Osteoblast (primary cell): ENCODE measurements around the gene TCEA2. TPM values are rescaled to one million over a fixed set of nuclear protein-coding genes. Genes with fewer than 3 reads are reported as not detected.

Experiments used
- DNase-seq: peaks from one replicate; pipeline ENCODE4 v3.0.0; 2011; ENCODE audit warnings: low spot score, mixed read lengths; ENCODE audit not compliant: insufficient read length; ENCODE audit errors: missing footprints
- H2AFZ ChIP-seq: 2 replicates; pipeline ENCODE4 v1.6.0; 2011; ENCODE audit warnings: mild to moderate bottlenecking, low read length
- H3K27ac ChIP-seq: 2 replicates; pipeline ENCODE4 v1.5.1; 2011; ENCODE audit warnings: mild to moderate bottlenecking, low read depth, low read length, moderate library complexity
- H3K27me3 ChIP-seq: 2 replicates; pipeline ENCODE4 v1.6.0; 2012; ENCODE audit warnings: mild to moderate bottlenecking, control low read depth, inconsistent platforms, low read length, moderate library complexity; ENCODE audit not compliant: insufficient read depth
- H3K36me3 ChIP-seq: 2 replicates; pipeline ENCODE4 v1.5.1; 2011; ENCODE audit warnings: mild to moderate bottlenecking, low read length, control low read depth, moderate library complexity; ENCODE audit not compliant: insufficient read depth
- H3K4me1 ChIP-seq: 2 replicates; pipeline ENCODE4 v1.5.1; 2011; ENCODE audit warnings: mild to moderate bottlenecking, low read length, control low read depth, moderate library complexity; ENCODE audit not compliant: insufficient read depth
- H3K4me2 ChIP-seq: 2 replicates; pipeline ENCODE4 v1.6.0; 2011; ENCODE audit warnings: mild to moderate bottlenecking, low read length; ENCODE audit not compliant: insufficient read depth
- H3K4me3 ChIP-seq: fragments of 200-600 bp; sonication (generic); 3 replicates; pipeline ENCODE4 v1.5.1; 2012; ENCODE audit warnings: mild to moderate bottlenecking, low read length, inconsistent platforms; ENCODE audit not compliant: insufficient read depth
- H3K79me2 ChIP-seq: 2 replicates; pipeline ENCODE4 v1.6.0; 2012; ENCODE audit warnings: mild to moderate bottlenecking, low read length, control low read depth, inconsistent platforms; ENCODE audit not compliant: insufficient read depth
- H3K9me3 ChIP-seq: 2 replicates; pipeline ENCODE4 v1.5.1; 2011; ENCODE audit warnings: low read depth, low read length, control low read depth
- H4K20me1 ChIP-seq: 2 replicates; pipeline ENCODE4 v1.6.0; 2012; ENCODE audit warnings: mild to moderate bottlenecking, low read length, control low read depth; ENCODE audit not compliant: insufficient read depth
- total RNA-seq: library from RNA; depleted of rRNA; stranded (reverse); fragments of >200 nt; gene quantifications from 2 replicates; pipeline ENCODE4 v1.2.3, GENCODE V29; 2012
- TF ChIP-seq, protein P1 (sequence below): IDR thresholded peaks from 2 replicates; pipeline ENCODE4 v1.5.1; 2011; ENCODE audit warnings: mild to moderate bottlenecking, low read depth, low read length, moderate library complexity; ENCODE audit errors: extremely low read depth

Gene TCEA2
- total RNA-seq, 1 donor: 31.5 TPM

DNA sequence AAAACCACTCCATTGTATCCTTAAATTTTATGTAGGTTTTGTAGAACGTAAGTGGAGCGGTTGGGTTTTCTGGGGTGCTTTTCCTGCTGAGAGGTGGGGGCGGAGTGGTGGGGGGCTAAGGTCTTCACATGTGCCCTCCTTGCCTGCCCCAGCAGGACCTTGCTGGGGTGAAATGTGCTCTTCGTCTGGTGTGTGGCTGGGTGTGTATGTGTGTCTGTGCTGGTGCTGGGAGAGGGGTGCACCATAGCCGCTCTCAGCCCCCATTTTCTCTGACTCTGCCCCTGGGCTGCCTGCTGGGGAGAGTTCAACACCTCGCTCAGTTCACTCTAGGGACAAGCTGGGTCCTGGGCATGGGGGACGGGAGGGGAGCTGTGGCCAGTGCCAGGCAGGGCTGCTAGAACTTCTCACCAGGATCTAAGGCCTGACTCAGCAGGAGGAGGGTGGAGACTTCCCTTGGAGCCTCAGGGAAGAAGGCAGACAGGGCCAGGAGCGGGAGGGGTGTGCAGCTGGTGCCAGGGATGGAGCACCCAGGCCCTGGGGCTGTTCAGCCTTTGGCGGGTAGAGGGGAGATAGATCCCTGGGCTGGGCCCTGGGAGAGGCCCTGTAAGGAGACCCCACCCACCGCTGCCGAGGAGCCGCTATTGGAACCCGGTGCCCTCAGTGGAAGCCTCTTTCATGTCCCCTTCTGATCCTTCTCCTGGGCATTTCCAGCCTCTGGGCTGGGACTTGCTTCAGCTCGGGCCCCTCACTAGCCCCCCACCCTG, 18.3 kb upstream of the TCEA2 start:
- Histone ChIP-seq H3K9me3 (no peaks in the 10 kb centered on the region), H3K4me2 (no peak overlapping the region), H3K27me3 (peaks cover 43% of the 10 kb centered on the region), H3K4me3 (no peak overlapping the region), H3K36me3 (no peaks in the 10 kb centered on the region), H3K4me1 (no peaks in the 10 kb centered on the region), H3K79me2 (no peaks in the 10 kb centered on the region), H2AFZ (no peak overlapping the region), H3K27ac (no peak overlapping the region), H4K20me1 (no peaks in the 10 kb centered on the region)
- TF ChIP-seq, protein P1, sequence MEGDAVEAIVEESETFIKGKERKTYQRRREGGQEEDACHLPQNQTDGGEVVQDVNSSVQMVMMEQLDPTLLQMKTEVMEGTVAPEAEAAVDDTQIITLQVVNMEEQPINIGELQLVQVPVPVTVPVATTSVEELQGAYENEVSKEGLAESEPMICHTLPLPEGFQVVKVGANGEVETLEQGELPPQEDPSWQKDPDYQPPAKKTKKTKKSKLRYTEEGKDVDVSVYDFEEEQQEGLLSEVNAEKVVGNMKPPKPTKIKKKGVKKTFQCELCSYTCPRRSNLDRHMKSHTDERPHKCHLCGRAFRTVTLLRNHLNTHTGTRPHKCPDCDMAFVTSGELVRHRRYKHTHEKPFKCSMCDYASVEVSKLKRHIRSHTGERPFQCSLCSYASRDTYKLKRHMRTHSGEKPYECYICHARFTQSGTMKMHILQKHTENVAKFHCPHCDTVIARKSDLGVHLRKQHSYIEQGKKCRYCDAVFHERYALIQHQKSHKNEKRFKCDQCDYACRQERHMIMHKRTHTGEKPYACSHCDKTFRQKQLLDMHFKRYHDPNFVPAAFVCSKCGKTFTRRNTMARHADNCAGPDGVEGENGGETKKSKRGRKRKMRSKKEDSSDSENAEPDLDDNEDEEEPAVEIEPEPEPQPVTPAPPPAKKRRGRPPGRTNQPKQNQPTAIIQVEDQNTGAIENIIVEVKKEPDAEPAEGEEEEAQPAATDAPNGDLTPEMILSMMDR: no peak
- DNase-seq: peak; percentile 98

DNA sequence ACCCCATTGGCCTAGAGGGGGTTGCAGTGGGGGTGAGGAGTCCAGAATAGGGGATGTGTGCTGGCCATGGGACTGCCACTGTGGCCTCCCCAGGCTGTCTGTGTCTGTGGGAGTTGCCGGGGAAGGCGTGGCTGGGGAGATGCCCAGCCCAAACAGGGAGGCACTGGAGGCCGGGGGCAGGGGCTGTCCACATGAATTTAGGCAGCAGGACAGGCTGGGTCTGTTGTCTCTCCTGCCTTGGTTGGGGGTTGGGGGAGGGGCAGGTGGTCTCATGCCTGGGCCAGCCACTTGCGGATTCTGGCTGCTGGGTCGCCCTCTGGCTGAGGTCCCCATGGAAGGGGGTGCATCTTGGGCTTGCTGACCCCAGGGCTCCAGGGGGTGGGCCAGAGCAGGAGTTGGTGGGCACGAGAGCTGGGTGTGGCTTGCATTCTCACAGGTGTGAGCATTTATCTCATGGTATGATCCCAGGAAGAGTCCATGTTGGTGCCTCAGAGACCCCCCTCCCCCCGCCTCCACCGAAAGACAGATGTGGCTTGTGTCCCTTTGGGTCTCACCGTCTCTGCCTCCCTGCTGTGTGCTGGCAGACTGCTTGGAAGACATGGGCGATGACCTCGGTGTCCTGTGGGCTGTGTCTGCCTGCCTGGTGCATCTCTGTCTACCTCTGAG, 17.5 kb upstream of the TCEA2 start:
- Histone ChIP-seq H3K27me3 (peaks cover 42% of the 10 kb centered on the region), H2AFZ (no peak overlapping the region), H3K4me3 (no peak overlapping the region)

DNA sequence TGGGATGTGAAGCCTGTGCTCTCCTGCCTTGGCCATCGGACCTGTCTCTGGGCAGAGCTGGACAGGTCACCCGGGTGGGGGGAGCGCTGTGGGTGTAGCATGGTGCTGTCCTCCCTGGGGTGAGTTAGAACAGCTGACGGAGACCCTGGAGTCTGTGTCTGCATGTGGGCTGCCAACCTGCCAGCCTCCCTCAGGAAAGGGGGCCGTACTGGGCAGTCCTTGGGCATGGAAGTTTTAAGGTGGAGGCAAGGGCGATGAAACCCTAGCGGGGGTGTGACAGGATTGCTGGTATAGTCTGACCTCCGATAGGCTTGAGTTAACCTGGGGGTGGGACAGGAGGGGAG, 16.0 kb upstream of the TCEA2 start:
- H4K20me1 ChIP-seq: no peaks in the 10 kb centered on the region
- TF ChIP-seq, protein P1: no peak
- no peaks in the 10 kb centered on the region for H3K4me1 ChIP-seq
- H3K27me3 ChIP-seq: peaks cover 29% of the 10 kb centered on the region
- H2AFZ ChIP-seq: no peak overlapping the region
- no peaks in the 10 kb centered on the region for H3K79me2 ChIP-seq
- H3K4me3 ChIP-seq: no peak overlapping the region
- no peak overlapping the region for H3K27ac ChIP-seq
- no peaks in the 10 kb centered on the region for H3K9me3 ChIP-seq
- DNase-seq: peak; percentile 87
- H3K4me2 ChIP-seq: no peak overlapping the region
- H3K36me3 ChIP-seq: no peaks in the 10 kb centered on the region

More for the DNA sequence above, 17.5 kb upstream of the TCEA2 start:
- no peaks in the 10 kb centered on the region for H3K4me1 ChIP-seq
- no peaks in the 10 kb centered on the region for H3K36me3 ChIP-seq
- no peak overlapping the region for H3K27ac ChIP-seq
- TF ChIP-seq, protein P1: no peak
- H4K20me1 ChIP-seq: no peaks in the 10 kb centered on the region
- H3K9me3 ChIP-seq: no peaks in the 10 kb centered on the region
- DNase-seq: no peak
- no peaks in the 10 kb centered on the region for H3K79me2 ChIP-seq
- no peak overlapping the region for H3K4me2 ChIP-seq

DNA sequence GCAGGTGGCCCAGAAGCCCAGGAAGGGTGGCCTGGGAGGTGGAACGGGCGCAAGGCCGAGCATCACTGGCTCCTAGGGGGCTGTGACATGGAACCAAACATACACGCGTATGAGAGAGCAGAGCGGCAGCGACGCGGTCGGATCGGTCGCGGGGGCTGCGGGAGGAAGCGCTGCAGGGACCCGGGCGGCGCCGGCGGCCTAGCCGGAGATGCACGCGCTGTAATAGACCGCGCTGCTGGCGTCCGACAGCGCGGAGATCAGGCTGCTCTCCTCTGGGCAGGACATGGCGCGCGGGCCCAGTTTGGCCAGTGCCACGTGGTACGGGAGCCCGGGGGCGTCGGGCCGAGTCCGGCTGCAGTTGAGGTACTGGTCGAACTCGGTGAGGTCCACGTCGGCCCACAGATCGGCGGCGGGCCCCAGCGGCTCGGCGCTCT, 15.0 kb upstream of the TCEA2 start:
- H3K4me3 ChIP-seq: no peak overlapping the region
- no peak overlapping the region for H3K4me2 ChIP-seq
- DNase-seq: peak; percentile 82
- H4K20me1 ChIP-seq: no peaks in the 10 kb centered on the region
- no peaks in the 10 kb centered on the region for H3K4me1 ChIP-seq
- no peak overlapping the region for H2AFZ ChIP-seq
- H3K27me3 ChIP-seq: peaks cover 24% of the 10 kb centered on the region
- H3K27ac ChIP-seq: no peak overlapping the region
- TF ChIP-seq, protein P1: no peak
- H3K9me3 ChIP-seq: no peaks in the 10 kb centered on the region
- no peaks in the 10 kb centered on the region for H3K79me2 ChIP-seq
- no peaks in the 10 kb centered on the region for H3K36me3 ChIP-seq
